ENCODE measurements around the gene RTCB.

The RTCB gene

DNA sequence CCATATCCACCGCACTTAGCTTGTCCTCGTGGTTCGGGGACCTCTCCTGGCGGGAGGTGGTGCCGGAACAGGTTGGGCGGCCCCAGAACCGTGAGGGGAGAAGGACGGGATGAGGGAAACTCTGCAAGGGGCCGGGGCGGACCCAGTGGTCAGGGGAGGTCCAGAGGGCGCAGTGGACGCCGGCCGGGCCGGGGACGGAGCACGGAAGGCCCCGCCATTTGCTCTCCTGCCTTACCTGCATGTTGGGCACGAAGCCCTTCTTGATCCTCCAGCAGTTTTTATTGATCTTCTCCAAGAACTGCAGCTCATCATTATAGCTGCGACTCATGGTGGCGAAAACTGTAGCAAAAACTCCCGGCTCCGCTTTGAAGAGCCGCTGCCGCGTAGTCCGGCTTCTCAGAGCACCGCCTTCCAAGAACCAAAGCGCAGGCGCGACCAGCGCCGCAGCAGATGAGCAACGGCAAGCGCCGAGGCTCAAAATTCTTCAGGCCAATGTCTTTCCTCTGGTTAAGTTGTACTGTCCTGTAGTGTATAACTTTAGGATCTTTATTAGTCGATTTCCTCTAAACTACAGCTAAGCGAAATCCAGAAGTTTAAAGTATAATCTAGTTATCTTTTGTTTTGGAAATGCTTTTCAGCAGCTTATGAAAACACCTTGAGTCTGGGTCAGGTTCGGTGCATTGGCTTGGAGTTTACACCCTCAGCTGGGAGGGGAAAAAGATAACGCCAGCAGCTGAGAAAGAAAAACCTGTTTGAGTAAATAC lies at the start of gene RTCB:
Gene RTCB, minus strand, starts transcription at position 419 of the 764 bp plus-strand sequence. Its CDS starts 91 bp downstream, at position 328.
- peak; percentile 95 for DNase-seq

GRCh38 chr22:32457031-32457430 lies 45.0 kb upstream of the RTCB start:
- no peak for DNase-seq

GRCh38 chr22:32448980-32449379 lies 36.9 kb upstream of the RTCB start:
- DNase-seq = no peak

GRCh38 chr22:32446321-32446720 lies 34.3 kb upstream of the RTCB start:
- DNase-seq = no peak

DNA sequence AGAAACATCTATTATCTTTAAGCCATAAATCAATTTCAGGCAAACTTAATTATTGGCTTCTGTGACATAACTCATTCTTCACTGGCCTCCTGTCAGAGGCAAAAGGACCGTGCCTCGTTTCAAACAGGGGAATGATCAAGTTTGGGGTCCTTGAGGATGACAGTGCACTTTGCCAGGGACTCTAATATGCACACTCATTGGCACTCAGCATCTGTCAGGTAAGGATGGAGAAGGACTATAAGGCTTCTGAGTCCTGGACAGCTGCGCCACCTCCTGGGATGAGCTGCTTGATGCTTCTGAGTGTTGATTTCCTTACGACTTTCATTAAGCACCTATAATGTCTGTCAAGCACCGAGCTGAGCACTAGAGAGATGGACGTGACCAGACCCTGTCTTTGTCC lies 32.0 kb upstream of the RTCB start:
- no peak for DNase-seq

DNA sequence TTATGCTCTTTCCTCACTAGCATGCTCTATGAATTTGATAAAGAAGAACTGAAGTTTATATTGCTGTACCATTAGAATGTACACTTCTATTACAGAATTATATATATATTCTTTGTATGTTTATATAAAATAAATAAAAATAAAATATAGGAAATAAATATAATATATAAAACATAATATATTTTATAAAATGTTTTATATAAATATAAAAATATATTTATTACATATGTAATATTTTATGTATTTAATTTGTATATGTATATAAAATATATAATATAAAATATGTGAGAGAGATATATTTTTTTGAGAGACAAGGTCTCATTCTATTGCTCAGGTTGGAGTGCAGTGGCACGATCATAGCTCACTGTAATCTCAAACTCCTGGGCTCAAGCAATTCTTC lies 18.3 kb upstream of the RTCB start:
- no peak for DNase-seq

GRCh38 chr22:32426881-32427280 lies 14.8 kb upstream of the RTCB start:
- no peak for DNase-seq

DNA sequence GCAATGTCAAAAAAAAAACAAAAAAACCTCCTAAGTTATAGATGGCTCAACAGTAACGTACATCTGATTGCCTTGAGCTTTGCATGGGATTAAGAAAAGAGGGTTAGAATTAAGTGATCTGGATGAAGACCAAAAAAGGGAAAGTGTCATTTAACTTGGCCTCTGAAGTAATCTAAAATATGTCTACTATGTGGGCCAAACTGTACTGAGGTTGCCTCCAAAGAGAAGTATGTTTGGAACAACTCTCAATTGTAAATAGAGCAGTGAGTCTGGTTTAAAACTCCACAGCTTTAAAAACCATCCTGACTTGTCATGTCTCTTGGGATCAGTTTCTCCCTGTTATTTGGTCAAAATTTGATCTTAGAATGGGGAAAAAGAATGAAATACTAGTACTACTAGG lies 11.6 kb upstream of the RTCB start:
- no peak for DNase-seq

DNA sequence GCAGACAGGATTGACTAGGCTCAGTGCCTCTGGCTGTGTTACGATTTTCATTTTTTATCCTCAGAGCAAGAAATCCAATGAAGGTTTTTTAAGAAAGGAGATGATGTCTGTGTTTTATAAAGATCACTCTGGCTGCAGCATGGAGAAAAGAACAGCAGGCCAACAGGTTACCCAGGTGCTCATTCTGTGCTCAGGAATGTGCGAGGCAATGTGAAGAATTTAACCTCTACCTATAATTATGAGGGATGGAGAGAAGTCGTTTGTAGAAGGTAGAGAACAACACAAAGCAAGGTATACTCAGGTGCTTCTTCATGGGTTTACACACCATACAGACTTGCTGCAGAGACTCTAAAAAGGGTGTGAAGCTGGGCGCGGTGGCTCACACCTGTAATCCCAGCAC lies 10.0 kb upstream of the RTCB start:
- DNase-seq = no peak

DNA sequence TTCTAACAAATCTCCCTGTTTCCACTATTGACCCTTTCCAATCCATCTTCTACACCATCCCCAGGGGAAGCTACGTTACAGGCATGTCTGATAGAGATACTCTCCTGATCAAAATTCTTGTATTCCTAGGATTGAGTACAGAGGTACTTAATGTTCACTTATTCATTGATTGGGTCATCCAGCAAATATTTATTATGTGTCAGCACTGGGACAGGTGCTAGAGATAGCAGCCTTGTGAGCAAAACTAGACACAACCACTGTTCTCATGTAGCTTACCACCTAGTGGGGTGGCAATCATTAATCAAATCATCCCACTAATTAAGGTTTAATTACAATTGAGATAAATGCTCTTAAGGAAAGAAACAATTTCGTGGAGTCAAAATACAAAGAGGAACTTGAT lies 9.4 kb upstream of the RTCB start:
- DNase-seq = no peak

DNA sequence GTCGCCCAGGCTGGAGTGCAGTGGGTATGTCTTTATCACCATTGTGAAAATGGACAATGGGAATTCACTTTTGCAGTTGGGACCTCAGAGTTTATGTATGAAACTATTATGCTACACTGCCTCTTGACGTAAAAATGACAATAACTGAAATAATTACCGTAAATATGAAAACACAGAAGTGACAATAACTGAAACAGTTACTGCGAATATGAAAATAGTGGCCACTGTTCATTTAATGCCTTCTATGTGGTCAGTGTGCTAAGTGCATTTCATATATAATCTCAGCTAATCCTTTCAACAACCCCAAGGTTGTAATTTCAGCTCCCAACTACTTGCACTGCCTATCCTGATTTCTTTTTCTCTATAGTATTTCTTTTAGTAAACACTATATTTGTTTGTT lies 5.9 kb upstream of the RTCB start:
- no peak for DNase-seq

- no peak for DNase-seq
These were observed 4.6 kb upstream of the RTCB start for GRCh38 chr22:32416556-32417085.

- DNase-seq = no peak
These were observed 2.1 kb upstream of the RTCB start for GRCh38 chr22:32414191-32414590.

- no peak for DNase-seq
These were observed 1.7 kb upstream of the RTCB start for GRCh38 chr22:32413719-32414118.

GRCh38 chr22:32411402-32411801 lies 645 bp downstream of the RTCB start:
- no peak for DNase-seq

- DNase-seq = no peak
These were observed 1.6 kb downstream of the RTCB start for GRCh38 chr22:32410459-32410858.

GRCh38 chr22:32409977-32410376 lies 2.1 kb downstream of the RTCB start:
- DNase-seq = no peak

DNA sequence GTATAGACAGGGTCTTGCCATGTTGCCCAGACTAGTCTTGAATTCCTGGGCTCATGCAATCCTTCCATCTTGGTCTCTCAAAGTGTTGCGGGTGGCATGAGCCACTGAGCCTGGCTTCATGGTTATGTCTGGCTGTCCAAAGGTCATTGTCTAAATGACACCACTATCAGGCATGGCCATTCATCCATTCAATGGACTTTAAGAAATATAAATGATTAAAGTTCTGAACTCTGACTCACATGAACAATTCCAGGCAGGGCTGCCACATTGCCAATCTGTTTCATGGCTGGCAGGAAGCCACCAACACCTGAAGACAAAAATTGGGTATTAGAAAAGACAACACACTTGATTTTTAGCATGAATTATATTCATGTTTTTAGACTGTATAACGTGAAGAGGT lies 4.1 kb downstream of the RTCB start:
- DNase-seq = no peak

DNA sequence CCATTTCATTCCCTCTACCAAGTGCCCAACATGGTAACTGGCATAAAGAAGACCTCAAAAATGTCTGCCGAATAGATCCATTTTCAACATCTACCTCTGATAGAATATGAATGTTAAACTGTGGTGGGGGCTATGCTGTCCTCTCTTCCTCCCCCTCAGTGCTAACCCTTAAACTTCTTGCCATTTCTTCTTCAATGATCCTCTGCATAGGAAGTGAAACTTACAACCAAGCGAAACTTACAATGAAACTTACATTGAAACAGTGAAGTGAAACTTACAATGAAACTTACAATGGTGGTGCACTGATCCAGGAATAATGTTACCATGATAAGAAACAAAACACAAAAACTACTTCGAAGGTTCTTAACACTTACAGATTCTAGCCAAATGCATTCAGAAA lies 4.7 kb downstream of the RTCB start:
- DNase-seq = no peak

DNA sequence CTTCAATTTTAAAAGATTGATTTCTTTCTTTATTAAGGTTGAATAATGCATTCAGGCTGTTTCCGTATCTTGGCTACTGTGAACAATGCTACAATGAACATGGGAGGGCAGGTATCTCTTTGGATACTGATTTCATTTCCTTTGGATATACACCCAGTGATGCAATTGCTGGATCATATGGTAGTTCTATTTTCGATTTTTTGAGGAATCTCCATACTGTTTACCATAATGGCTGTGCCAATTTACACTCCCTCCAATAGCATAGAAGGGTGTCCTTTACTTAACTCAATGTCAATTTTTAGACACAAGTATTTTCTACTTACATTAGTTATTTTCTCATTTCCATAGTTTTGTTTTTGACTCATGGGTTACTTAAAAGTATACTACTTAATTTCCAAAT lies 8.0 kb downstream of the RTCB start:
- DNase-seq = no peak

DNA sequence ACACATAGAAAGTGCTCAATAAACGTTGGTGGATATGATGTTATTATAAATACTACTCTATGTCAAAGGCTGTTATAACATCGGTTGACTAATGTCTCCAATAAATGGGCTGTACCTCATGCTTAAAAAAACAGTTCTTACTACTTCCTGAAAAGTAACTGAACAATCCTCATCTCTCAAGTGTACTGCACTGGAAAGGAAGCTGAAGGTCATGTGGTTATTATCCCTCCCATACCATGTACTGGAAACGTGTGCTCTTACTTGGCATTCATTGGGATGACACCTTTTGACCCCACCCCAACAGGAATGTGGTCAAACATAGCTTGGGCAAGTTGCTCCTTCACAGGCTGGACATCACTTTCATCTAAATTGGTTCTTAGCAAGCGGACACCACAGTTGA lies 10.6 kb downstream of the RTCB start:
- DNase-seq = no peak

DNA sequence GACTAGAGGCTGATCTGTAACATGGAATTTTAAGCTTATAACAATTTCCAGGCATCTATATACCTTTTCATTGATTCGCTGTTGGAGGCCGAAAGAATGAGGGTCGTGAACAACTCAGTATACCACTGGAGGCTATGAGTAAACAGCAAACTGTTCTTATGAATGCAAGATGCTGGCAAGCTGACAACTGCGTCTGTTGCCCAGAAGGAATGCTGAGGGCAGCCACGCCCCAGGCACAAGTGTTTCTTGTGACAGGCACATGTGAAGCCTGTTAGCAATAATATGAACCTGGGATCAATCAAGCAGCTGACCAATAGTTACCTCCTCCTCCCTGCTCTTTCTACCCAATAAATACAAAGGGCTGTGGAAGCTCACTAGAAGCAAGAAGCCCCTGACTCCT lies 15.3 kb downstream of the RTCB start:
- DNase-seq = no peak

DNA sequence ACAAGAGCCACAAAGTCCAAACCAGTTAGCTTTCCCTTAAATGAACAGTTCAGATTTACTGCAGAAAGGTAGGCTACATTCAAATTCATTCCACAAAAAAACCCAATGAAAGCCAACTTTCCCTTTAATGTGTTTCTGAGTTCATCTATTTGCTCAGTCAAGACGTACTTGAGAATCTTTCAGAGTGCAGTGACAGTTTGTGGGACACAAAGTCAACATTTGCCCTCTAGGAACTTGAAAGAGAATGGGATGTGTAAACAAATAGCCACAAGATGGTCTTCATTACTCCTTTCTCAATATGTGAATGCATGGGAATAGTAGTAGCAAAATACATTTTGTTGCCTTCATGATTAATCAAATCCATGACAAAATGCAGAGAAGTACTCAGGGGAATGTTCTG lies 15.8 kb downstream of the RTCB start:
- no peak for DNase-seq

- no peak for DNase-seq
These were observed 16.9 kb downstream of the RTCB start for GRCh38 chr22:32395107-32395506.

- no peak for DNase-seq
These were observed 22.4 kb downstream of the RTCB start for GRCh38 chr22:32389685-32390084.
